HepG2 (cell line): ENCODE results near the gene COMMD10. TPM values are rescaled to one million over a fixed set of nuclear protein-coding genes. Genes with fewer than 3 reads are reported as not detected.

Experiments used
- ATAC-seq: fragments of 200-7000 bp; cut with Tn5 transposase; 3 replicates; pipeline ENCODE4 v1.9.1; 2020; ENCODE audit warnings: mild to moderate bottlenecking, moderate library complexity
- BruUV-seq: library from RNA; stranded (reverse); fragments of 400-500 nt; replicated peaks from 2 replicates; lab custom pipeline; 2021; lab: Mats Ljungman, UMichigan
- CTCF ChIA-PET: fragments of 300-600 bp; formaldehyde crosslinking; extraction: SDS; loops from one replicate; lab custom pipeline; 2021; ENCODE audit warnings: low total read pairs, inconsistent platforms, low intra/inter-chr PET ratio; lab: Yijun Ruan, JAX
- POLR2A ChIA-PET: fragments of 350-600 bp; sonication (Branson Sonifier 250); formaldehyde crosslinking; loops from one replicate; lab custom pipeline; 2020; ENCODE audit warnings: antibody characterized with exemption, inconsistent platforms; lab: Yijun Ruan, JAX
- DNase-seq: peaks from one replicate; pipeline ENCODE4 v3.0.0-alpha.2; 2015; ENCODE audit warnings: low spot score
- FAIRE-seq: peaks from 3 replicates; lab custom pipeline; 2011; peaks lifted over from hg19 to GRCh38; lab: Jason Lieb, UNC
- H2AFZ ChIP-seq: one replicate; pipeline ENCODE4 v1.6.1; 2011; ENCODE audit warnings: low read length, inconsistent platforms
- H3K27ac ChIP-seq: fragments of 300-600 bp; 3 replicates; pipeline ENCODE4 v1.8.0; 2011; ENCODE audit warnings: mixed run types, mild to moderate bottlenecking, mixed read lengths, low read length, inconsistent platforms; ENCODE audit not compliant: insufficient read depth; ENCODE audit errors: extremely low read length
- H3K27me3 ChIP-seq, 2 experiments: fragments of 200-600 bp in 1 of 2; 2 replicates in 1 of 2; 3 replicates in 1 of 2; pipeline versions ENCODE4 v1.6.0 to v1.8.0; 2011; ENCODE audit warnings: low read length in 2 of 2, mild to moderate bottlenecking in 2 of 2, moderate library complexity in 2 of 2, inconsistent platforms in 1 of 2; ENCODE audit not compliant: insufficient read depth in 2 of 2, control insufficient read depth in 1 of 2
- H3K36me3 ChIP-seq, 2 experiments: fragments of 200-600 bp in 1 of 2; replicated peaks in 1 of 2; 2 replicates in 1 of 2; 3 replicates in 1 of 2; pipeline versions ENCODE4 v1.5.1 to v1.8.0; 2011; ENCODE audit warnings: low read length in 2 of 2, inconsistent platforms in 1 of 2; ENCODE audit not compliant: insufficient read depth in 2 of 2, control insufficient read depth in 1 of 2
- H3K4me1 ChIP-seq: 2 replicates; pipeline ENCODE4 v1.5.1; 2012; ENCODE audit warnings: low read length, inconsistent platforms; ENCODE audit not compliant: insufficient read depth
- H3K4me2 ChIP-seq: 2 replicates; pipeline ENCODE4 v1.6.0; 2011; ENCODE audit warnings: low read depth, low read length, inconsistent platforms
- H3K4me3 ChIP-seq, 3 experiments: fragments of 200-600 bp in 1 of 3; sonication (generic), shearing (Covaris generic) in 1 of 3; replicated peaks in 1 of 3; 2 replicates each; pipeline ENCODE4 v1.5.1; 2011 to 2016; ENCODE audit warnings: low read length in 3 of 3, inconsistent platforms in 2 of 3, low read depth in 2 of 3, mild to moderate bottlenecking in 2 of 3, control low read depth in 1 of 3, mixed read lengths in 1 of 3; ENCODE audit not compliant: insufficient read depth in 1 of 3
- H3K79me2 ChIP-seq: one replicate; pipeline ENCODE4 v1.6.1; 2011; ENCODE audit warnings: low read length, inconsistent platforms; ENCODE audit not compliant: insufficient read depth
- H3K9ac ChIP-seq: 2 replicates; pipeline ENCODE4 v1.6.0; 2011; ENCODE audit warnings: mild to moderate bottlenecking, low read depth, low read length, inconsistent platforms; ENCODE audit not compliant: insufficient read depth
- H3K9me3 ChIP-seq: 2 replicates; pipeline ENCODE4 v1.5.1; 2012; ENCODE audit warnings: mild to moderate bottlenecking, low read length
- H4K20me1 ChIP-seq: 2 replicates; pipeline ENCODE4 v1.6.0; 2011; ENCODE audit warnings: inconsistent platforms, mild to moderate bottlenecking, low read length, moderate library complexity; ENCODE audit not compliant: insufficient read depth
- NFYC ChIP-seq: IDR thresholded peaks from 2 replicates; pipeline ENCODE4 v1.6.1; 2016; ENCODE audit warnings: missing genetic modification reagents, missing compliant biosample characterization
- TAF15 ChIP-seq: fragments of 200-400 bp; formaldehyde crosslinking; IDR thresholded peaks from one replicate; pipeline ENCODE4 v1.6.1; 2018; ENCODE audit warnings: mild to moderate bottlenecking, low read depth, low read length; ENCODE audit not compliant: poor library complexity, severe bottlenecking
- ZBTB3 ChIP-seq: sonication (generic); formaldehyde crosslinking; IDR thresholded peaks from 2 replicates; pipeline ENCODE4 v1.4.0; 2020; ENCODE audit warnings: low read depth, mild to moderate bottlenecking, moderate library complexity, missing genetic modification reagents, borderline replicate concordance
- ZNF12 ChIP-seq: sonication (generic); formaldehyde crosslinking; IDR thresholded peaks from 2 replicates; pipeline ENCODE4 v1.5.0; 2020; ENCODE audit warnings: missing genetic modification reagents
- ZNF3 ChIP-seq: IDR thresholded peaks from 2 replicates; pipeline ENCODE4 v1.7.0; 2017; ENCODE audit warnings: inconsistent platforms
- ZNF567 ChIP-seq: sonication (generic); formaldehyde crosslinking; IDR thresholded peaks from 2 replicates; pipeline ENCODE4 v1.8.1; 2023; ENCODE audit warnings: mild to moderate bottlenecking, missing genetic modification reagents, borderline replicate concordance
- WGBS: methylation state at CpG from one replicate; pipeline ENCODE4 v1.1.6; 2017; ENCODE audit warnings: low lambda C conversion rate; 5-methylcytosine and 5-hydroxymethylcytosine counted together
- in situ Hi-C: cut with HindIII; loops from 2 replicates; pipeline ENCODE4 v1.10.0; 2017; ENCODE audit warnings: low pct_unique_long_range_greater_than_20kb; ENCODE audit not compliant: extremely low pct_ligation_motif_present
- intact Hi-C: fragments of 100-400 bp; cut with micrococcal nuclease; formaldehyde crosslinking; loops from one replicate; pipeline ENCODE4 v1.10.0; 2022; ENCODE audit not compliant: unreplicated experiment
- polyA plus RNA-seq, 8 experiments: library from polyadenylated mRNA; depleted of rRNA in 3 of 8; stranded (reverse) in 7 of 8; unstranded in 1 of 8; fragments of >200 nt; fragmentation: Illumina TruSeq in 4 of 8; extraction: Trizol in 4 of 8; gene quantifications; 2 replicates each; pipeline versions ENCODE4 v1.2.1 to v1.2.3, GENCODE V29; 2011 to 2016; ENCODE audit warnings: low read depth in 4 of 8, missing spikeins in 1 of 8, mixed read lengths in 1 of 8; ENCODE audit not compliant: insufficient read depth in 1 of 8
- total RNA-seq, 5 experiments: library from RNA; depleted of rRNA; stranded (reverse); fragments of >200 nt; fragmentation: Illumina TruSeq; extraction: Trizol; gene quantifications; 2 replicates each; pipeline ENCODE4 v1.2.3, GENCODE V29; 2016; ENCODE audit warnings: low read depth in 1 of 5

The COMMD10 gene
- total and polyA plus RNA-seq, 2 of the 13 experiments (the other 11 are each of a cell fraction or from before 2014, with no cell fraction given) = 16.9 to 39.3 TPM

DNA sequence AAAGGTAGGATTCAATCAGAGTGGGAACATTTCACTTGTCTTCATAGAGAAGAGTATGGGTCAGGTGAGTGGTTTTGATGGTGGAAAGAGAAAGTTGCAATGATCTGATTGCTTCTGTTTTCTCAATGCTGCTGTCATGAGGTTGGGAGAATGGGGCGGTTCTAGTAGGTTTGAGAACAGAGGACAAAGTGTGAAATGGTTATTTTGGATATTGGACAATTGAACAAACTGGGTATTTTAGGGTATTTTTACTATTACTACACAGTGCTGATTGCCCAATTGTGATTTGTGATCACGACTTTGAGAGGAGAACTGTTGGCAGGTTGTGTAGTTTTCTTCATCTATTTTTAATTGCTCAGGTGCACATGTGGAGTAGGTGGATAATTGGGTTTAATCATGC, 60.2 kb downstream of the COMMD10 start:
- TF ChIP-seq ZBTB3 = no peak
- TF ChIP-seq ZNF3 (CRISPR knock-in tag) = no peak
- TF ChIP-seq ZNF567 = no peak
- H3K9me3 ChIP-seq = no peaks in the 10 kb centered on the region
- no peak overlapping the region for H3K4me2 ChIP-seq
- no peak overlapping the region for H2AFZ ChIP-seq
- no peaks in the 10 kb centered on the region for H3K36me3 ChIP-seq
- ATAC-seq (no peak), DNase-seq (no peak), FAIRE-seq (no peak)
- POLR2A ChIA-PET = no interaction called here
- 95% methylated on average over 2 of the region's 2 CpGs for WGBS
- H4K20me1 ChIP-seq = no peaks in the 10 kb centered on the region
- no peaks in the 10 kb centered on the region for H3K79me2 ChIP-seq
- no peak overlapping the region for H3K27ac ChIP-seq
- no TSS peak for BruUV-seq
- no peak overlapping the region for H3K9ac ChIP-seq
- H3K4me3 ChIP-seq = no peak overlapping the region
- intact Hi-C loops = no loop called here
- CTCF ChIA-PET = no interaction called here
- no peaks in the 10 kb centered on the region for H3K4me1 ChIP-seq
- H3K27me3 ChIP-seq = no peaks in the 10 kb centered on the region
- in situ Hi-C loops = loop anchor here (25.0 kb wide), 1 partner anchor 792 kb away; no protein-coding TSS in a partner anchor

DNA sequence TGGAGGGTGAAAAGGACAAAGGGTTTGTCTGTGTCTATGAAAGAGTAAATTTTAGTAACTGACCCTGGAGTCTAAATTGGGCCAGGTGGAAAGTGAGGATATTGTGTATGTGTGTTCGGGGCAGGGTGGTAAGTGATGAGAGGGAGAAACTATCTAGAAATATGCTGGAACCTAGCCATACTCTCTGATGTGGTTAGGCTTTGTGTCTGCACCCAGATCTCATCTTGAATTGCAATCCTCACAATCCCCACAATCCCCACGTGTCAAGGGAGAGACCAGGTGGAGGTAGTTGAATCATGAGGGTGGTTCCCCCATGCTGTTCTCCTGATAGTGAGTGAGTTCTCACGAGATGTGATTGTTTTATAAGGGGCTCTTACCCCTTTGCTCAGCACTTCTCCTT, 60.6 kb downstream of the COMMD10 start:
- FAIRE-seq (no peak), ATAC-seq (no peak), DNase-seq (no peak)
- no TSS peak for BruUV-seq
- Histone ChIP-seq H3K9me3 (no peaks in the 10 kb centered on the region), H3K9ac (no peak overlapping the region), H3K36me3 (no peaks in the 10 kb centered on the region), H4K20me1 (no peaks in the 10 kb centered on the region), H2AFZ (no peak overlapping the region), H3K4me1 (no peaks in the 10 kb centered on the region), H3K4me3 (no peak overlapping the region), H3K27ac (no peak overlapping the region), H3K79me2 (no peaks in the 10 kb centered on the region), H3K27me3 (no peaks in the 10 kb centered on the region), H3K4me2 (no peak overlapping the region)
- TF ChIP-seq TAF15 (no peak), ZNF12 (CRISPR knock-in tag) (no peak), NFYC (CRISPR knock-in tag) (no peak)
- in situ Hi-C loops (loop anchor here (25.0 kb wide), 1 partner anchor 792 kb away; no protein-coding TSS in a partner anchor), intact Hi-C loops (no loop called here)
- CTCF ChIA-PET = no interaction called here
- 85% methylated on average over 3 of the region's 3 CpGs for WGBS
- POLR2A ChIA-PET = no interaction called here
